BLaER1 treated with 17β-estradiol and CSF1 and Interleukin-3, amounts not matched to agents 10 nM and 100 nM (cell line): ENCODE data around the gene AHSG.

Experiments
- H3K27ac ChIP-seq, 11 experiments: shearing (Covaris generic); formaldehyde crosslinking; 2 replicates each; pipeline ENCODE4 v1.8.1; 2022
- H3K27me3 ChIP-seq, 11 experiments: shearing (Covaris generic); formaldehyde crosslinking; 2 replicates each; pipeline ENCODE4 v1.8.1; 2022
- H3K36me3 ChIP-seq, 11 experiments: shearing (Covaris generic); formaldehyde crosslinking; 2 replicates each; pipeline ENCODE4 v1.8.1; 2022
- H3K4me1 ChIP-seq, 10 experiments: shearing (Covaris generic); formaldehyde crosslinking; 2 replicates each; pipeline ENCODE4 v1.8.1; 2022
- H3K4me2 ChIP-seq, 11 experiments: shearing (Covaris generic); formaldehyde crosslinking; 2 replicates each; pipeline ENCODE4 v1.8.1; 2022
- H3K4me3 ChIP-seq, 10 experiments: shearing (Covaris generic); formaldehyde crosslinking; 2 replicates each; pipeline ENCODE4 v1.8.1; 2022
- H3K9ac ChIP-seq, 11 experiments: shearing (Covaris generic); formaldehyde crosslinking; 2 replicates each; pipeline ENCODE4 v1.8.1; 2022
- H3K9me3 ChIP-seq, 11 experiments: shearing (Covaris generic); formaldehyde crosslinking; replicated peaks in 1 of 11; 2 replicates each; pipeline ENCODE4 v1.8.1; 2022
- H4K20me1 ChIP-seq, 11 experiments: shearing (Covaris generic); formaldehyde crosslinking; 2 replicates each; pipeline ENCODE4 v1.8.1; 2022
- Cebpa-rat ChIP-seq, 11 experiments: shearing (Covaris generic); IDR thresholded peaks; 2 replicates each; pipeline ENCODE4 v1.8.1; 2022

AHSG gene

DNA sequence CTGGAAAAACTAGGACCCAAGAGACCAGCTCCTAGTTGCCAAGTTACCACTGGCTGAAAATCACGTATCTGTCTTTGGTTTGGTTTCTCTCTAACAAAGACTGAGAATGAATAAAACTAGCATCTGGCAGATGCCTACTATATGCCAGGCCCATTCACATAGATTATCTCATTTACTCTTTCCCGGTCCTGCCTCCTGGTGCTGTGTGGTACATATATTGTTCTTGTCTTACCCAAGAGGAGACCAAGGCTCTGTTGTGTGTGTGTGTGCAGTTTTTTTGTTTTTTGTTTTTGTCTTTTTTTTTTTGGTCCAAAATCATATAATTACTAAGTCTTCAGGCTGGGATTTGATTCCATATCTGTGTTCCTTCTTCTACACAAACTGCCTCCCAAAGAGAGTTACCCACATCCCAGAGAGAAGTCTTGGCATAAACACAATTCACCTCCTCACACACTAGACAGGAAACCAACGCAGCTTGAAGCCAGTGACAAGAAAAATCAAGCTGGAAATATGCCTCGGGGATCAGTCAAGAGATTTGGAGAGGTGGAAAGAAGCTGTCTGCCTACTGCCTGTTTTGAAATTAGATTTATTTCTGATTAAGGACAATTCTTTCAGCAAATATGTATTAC, 891 bp downstream of the AHSG start:
- Histone ChIP-seq H3K27ac (no peak overlapping the region), H3K4me3 (no peak overlapping the region), H3K4me1 (peaks cover 5 to 19% (median 13%) of the 10 kb centered on the region in 10 experiments; a peak in 18 of 20 replicates), H3K27me3 (peaks cover 0 to 7% (median 0%) of the 10 kb centered on the region in 11 experiments; a peak in 3 of 22 replicates), H3K9ac (no peak overlapping the region), H3K36me3 (no peaks in the 10 kb centered on the region), H3K9me3 (no peaks in the 10 kb centered on the region), H4K20me1 (no peaks in the 10 kb centered on the region), H3K4me2 (peak overlapping the region in 6 of 11 experiments; percentile 49 to 73 (median 55); a peak in 6 of 22 replicates)
- no peak for TF ChIP-seq Cebpa-rat (IDR thresholded peaks at IDR 0.05)

GRCh38 chr3:186614266-186614596, 1.4 kb downstream of the AHSG start:
- peak overlapping the region; percentile 18 to 73 (median 50); a peak in 19 of 22 replicates for H3K4me2 ChIP-seq
- no peaks in the 10 kb centered on the region for H3K36me3 ChIP-seq
- H3K27me3 ChIP-seq = peaks cover 0 to 7% (median 0%) of the 10 kb centered on the region in 11 experiments; a peak in 3 of 22 replicates
- no peak overlapping the region for H3K9ac ChIP-seq
- H4K20me1 ChIP-seq = no peaks in the 10 kb centered on the region
- H3K9me3 ChIP-seq = no peaks in the 10 kb centered on the region
- TF ChIP-seq Cebpa-rat (IDR thresholded peaks at IDR 0.05) = no peak
- no peak overlapping the region for H3K4me3 ChIP-seq
- H3K27ac ChIP-seq = no peak overlapping the region
- H3K4me1 ChIP-seq = peaks cover 5 to 19% (median 13%) of the 10 kb centered on the region in 10 experiments; a peak in 18 of 20 replicates

- no peak overlapping the region for H3K4me3 ChIP-seq
Measured at GRCh38 chr3:186614597-186615483, 2.0 kb downstream of the AHSG start.

DNA sequence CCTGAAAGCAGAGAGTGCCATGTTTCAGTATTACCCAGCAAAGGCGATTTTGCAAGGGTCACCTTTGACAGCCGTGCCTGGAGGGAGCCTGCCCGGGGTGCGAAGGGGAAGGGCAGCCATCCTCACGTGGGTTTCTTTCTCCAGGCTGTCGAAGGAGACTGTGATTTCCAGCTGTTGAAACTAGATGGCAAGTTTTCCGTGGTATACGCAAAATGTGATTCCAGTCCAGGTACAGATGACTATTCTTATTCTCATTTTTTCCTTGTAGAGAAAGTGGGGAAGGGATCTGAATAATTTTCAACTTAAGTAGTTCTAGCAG, 3.4 kb downstream of the AHSG start:
- Histone ChIP-seq H3K36me3 (no peaks in the 10 kb centered on the region), H3K4me3 (no peak overlapping the region), H3K9me3 (no peaks in the 10 kb centered on the region), H3K27me3 (peaks cover 0 to 7% (median 0%) of the 10 kb centered on the region in 11 experiments; a peak in 3 of 22 replicates), H3K4me2 (no peak overlapping the region), H3K4me1 (peaks cover 5 to 19% (median 13%) of the 10 kb centered on the region in 10 experiments; a peak in 18 of 20 replicates), H3K9ac (no peak overlapping the region), H3K27ac (no peak overlapping the region), H4K20me1 (no peaks in the 10 kb centered on the region)
- TF ChIP-seq Cebpa-rat (IDR thresholded peaks at IDR 0.05) = no peak

More at GRCh38 chr3:186614597-186615483, 2.0 kb downstream of the AHSG start:
- Histone ChIP-seq H3K36me3 (no peaks in the 10 kb centered on the region), H3K9ac (no peak overlapping the region), H3K4me2 (peak overlapping the region; percentile 18 to 73 (median 50); a peak in 19 of 22 replicates), H3K9me3 (no peaks in the 10 kb centered on the region), H3K27ac (no peak overlapping the region), H3K27me3 (peaks cover 0 to 7% (median 0%) of the 10 kb centered on the region in 11 experiments; a peak in 3 of 22 replicates), H4K20me1 (no peaks in the 10 kb centered on the region), H3K4me1 (peaks cover 5 to 19% (median 13%) of the 10 kb centered on the region in 10 experiments; a peak in 18 of 20 replicates)
- TF ChIP-seq Cebpa-rat (IDR thresholded peaks at IDR 0.05) = no peak

- H3K27ac ChIP-seq = no peak overlapping the region
- peaks cover 0 to 7% (median 0%) of the 10 kb centered on the region in 11 experiments; a peak in 3 of 22 replicates for H3K27me3 ChIP-seq
- H3K36me3 ChIP-seq = no peaks in the 10 kb centered on the region
- no peaks in the 10 kb centered on the region for H4K20me1 ChIP-seq
- H3K9me3 ChIP-seq = no peaks in the 10 kb centered on the region
- H3K9ac ChIP-seq = peak overlapping the region in 1 of 11 experiments; percentile 27; a peak in 2 of 22 replicates
- H3K4me3 ChIP-seq = no peak overlapping the region
- peaks cover 5 to 19% (median 13%) of the 10 kb centered on the region in 10 experiments; a peak in 18 of 20 replicates for H3K4me1 ChIP-seq
- H3K4me2 ChIP-seq = peak overlapping the region in 9 of 11 experiments; percentile 19 to 73 (median 40); a peak in 16 of 22 replicates
- no peak for TF ChIP-seq Cebpa-rat (IDR thresholded peaks at IDR 0.05)
Measured at GRCh38 chr3:186617036-186617946, 4.4 kb downstream of the AHSG start.

- Histone ChIP-seq H3K4me1 (peaks cover 5 to 19% (median 13%) of the 10 kb centered on the region in 10 experiments; a peak in 18 of 20 replicates), H3K36me3 (no peaks in the 10 kb centered on the region), H4K20me1 (no peaks in the 10 kb centered on the region), H3K4me2 (no peak overlapping the region), H3K27ac (no peak overlapping the region), H3K27me3 (peaks cover 0 to 7% (median 0%) of the 10 kb centered on the region in 11 experiments; a peak in 3 of 22 replicates), H3K9ac (no peak overlapping the region), H3K9me3 (no peaks in the 10 kb centered on the region), H3K4me3 (no peak overlapping the region)
- TF ChIP-seq Cebpa-rat (IDR thresholded peaks at IDR 0.05) = no peak
Measured at GRCh38 chr3:186618318-186618938, 5.6 kb downstream of the AHSG start.

DNA sequence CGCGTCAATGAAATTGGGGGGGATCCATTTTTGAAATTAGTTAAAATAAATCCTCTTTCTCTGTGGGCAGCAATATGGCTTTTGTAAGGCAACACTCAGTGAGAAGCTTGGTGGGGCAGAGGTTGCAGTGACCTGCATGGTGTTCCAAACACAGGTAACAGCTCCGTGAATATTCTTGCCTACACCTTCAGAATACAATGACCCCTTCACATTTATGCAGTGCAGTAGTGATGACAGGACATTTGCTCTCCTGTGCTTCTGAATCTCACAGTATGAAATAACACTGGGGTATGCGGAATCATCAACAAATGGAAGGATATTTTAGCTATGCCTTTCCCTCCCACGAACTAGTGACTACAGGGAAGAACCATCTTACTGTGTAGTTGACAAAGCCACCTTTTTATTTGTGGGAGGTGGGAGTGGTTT, 6.9 kb downstream of the AHSG start:
- Histone ChIP-seq H3K27ac (no peak overlapping the region), H3K9ac (no peak overlapping the region), H3K27me3 (no peaks in the 10 kb centered on the region), H3K4me2 (no peak overlapping the region), H3K9me3 (no peaks in the 10 kb centered on the region), H3K4me1 (peaks cover 0 to 9% (median 5%) of the 10 kb centered on the region in 10 experiments; a peak in 11 of 20 replicates), H4K20me1 (no peaks in the 10 kb centered on the region), H3K4me3 (no peak overlapping the region), H3K36me3 (no peaks in the 10 kb centered on the region)
- TF ChIP-seq Cebpa-rat (IDR thresholded peaks at IDR 0.05) = no peak
